ENCODE results near the gene SPIRE1.
A peak's percentile ranks its signal among the peaks of the same experiment; 100 is the strongest.
"Not testable (repeated sequence)": the region's sequence is repeated elsewhere in the genome, so short reads cannot be mapped to it uniquely, and the experiment has no call there.

Gene SPIRE1

DNA sequence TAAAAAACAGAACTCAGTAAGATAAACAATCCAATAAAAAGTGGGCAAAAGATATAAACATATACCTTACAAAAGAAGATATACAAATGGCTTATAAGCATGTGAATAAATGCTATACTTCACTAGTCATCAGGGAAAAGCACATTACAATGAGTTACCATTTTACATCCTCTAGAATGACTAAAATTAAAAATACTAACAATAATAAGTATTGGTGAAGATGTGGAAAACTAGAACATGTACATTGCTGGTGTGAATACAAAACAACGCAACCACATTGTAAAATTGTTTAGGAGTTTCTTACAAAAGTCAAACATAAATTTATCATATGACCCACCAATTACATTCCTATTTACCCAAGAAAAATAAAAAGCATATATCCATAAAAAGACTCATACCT is 80.1 kb downstream of the SPIRE1 start:
- Mint-ChIP-seq H3K27me3 (no peaks in the 10 kb centered on the region), H3K27ac (no peak overlapping the region), H3K4me3 (no peak overlapping the region), H3K9me3 (no peaks in the 10 kb centered on the region), H3K4me1 (ENCODE audit: low read depth) (peaks cover 21% of the 10 kb centered on the region), H3K36me3 (ENCODE audit: low read depth) (no peaks in the 10 kb centered on the region)
- intact Hi-C loops (cut with micrococcal nuclease), result no loop called here

GRCh38 chr18:12574494-12575185 is 83.3 kb downstream of the SPIRE1 start:
- no peak overlapping the region for H3K4me3 Mint-ChIP-seq
- no peaks in the 10 kb centered on the region for H3K27me3 Mint-ChIP-seq
- peaks cover 11% of the 10 kb centered on the region for H3K4me1 Mint-ChIP-seq (ENCODE audit: low read depth)
- peak overlapping the region; percentile 8 for H3K27ac Mint-ChIP-seq
- H3K9me3 Mint-ChIP-seq, result no peaks in the 10 kb centered on the region
- intact Hi-C loops (cut with micrococcal nuclease), result no loop called here
- no peaks in the 10 kb centered on the region for H3K36me3 Mint-ChIP-seq (ENCODE audit: low read depth)

DNA sequence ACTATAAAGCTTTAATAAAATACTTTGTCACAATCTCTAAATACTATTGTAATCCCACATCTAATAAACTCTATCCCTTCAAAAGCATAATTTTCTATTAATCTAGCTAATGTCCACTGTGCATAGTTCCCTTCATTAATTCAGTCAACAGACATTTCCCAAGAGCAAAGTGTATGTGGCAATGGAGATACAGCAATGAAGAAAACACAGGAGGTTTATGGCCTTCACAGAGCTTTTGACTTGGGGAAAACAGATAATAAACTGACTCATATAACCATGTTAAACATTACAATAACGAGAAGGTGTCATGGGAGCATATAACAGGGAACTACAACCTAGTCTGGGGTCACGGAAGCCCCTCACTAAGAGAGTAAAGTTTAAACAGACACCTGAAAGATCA is 86.3 kb downstream of the SPIRE1 start:
- H3K27me3 Mint-ChIP-seq, result no peaks in the 10 kb centered on the region
- H3K4me1 Mint-ChIP-seq (ENCODE audit: low read depth), result peaks cover 11% of the 10 kb centered on the region
- H3K4me3 Mint-ChIP-seq, result no peak overlapping the region
- intact Hi-C loops (cut with micrococcal nuclease), result no loop called here
- H3K9me3 Mint-ChIP-seq, result no peaks in the 10 kb centered on the region
- no peak overlapping the region for H3K27ac Mint-ChIP-seq
- no peaks in the 10 kb centered on the region for H3K36me3 Mint-ChIP-seq (ENCODE audit: low read depth)

DNA sequence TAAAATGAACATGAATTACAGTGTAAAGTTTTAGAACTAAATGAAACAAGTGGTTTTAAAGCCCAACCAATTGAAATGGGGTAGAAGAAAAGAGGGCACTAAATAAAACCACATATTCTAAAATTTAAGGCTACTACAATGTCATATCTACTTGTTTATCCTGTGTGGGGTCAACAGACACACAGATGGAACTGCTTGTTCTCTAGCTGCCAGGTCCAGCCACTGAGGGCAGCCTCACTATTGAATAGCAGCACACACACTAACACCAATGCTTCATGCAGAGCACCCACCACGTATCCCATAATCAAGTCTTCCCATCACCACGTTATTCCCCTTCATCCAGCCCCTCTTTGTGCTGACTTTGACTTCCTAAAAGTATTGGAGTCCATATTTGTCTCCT is 88.1 kb downstream of the SPIRE1 start:
- intact Hi-C loops (cut with micrococcal nuclease), result no loop called here
- no peaks in the 10 kb centered on the region for H3K36me3 Mint-ChIP-seq (ENCODE audit: low read depth)
- H3K4me3 Mint-ChIP-seq, result no peak overlapping the region
- peaks cover 7% of the 10 kb centered on the region for H3K4me1 Mint-ChIP-seq (ENCODE audit: low read depth)
- H3K9me3 Mint-ChIP-seq, result no peaks in the 10 kb centered on the region
- no peak overlapping the region for H3K27ac Mint-ChIP-seq
- H3K27me3 Mint-ChIP-seq, result no peaks in the 10 kb centered on the region

DNA sequence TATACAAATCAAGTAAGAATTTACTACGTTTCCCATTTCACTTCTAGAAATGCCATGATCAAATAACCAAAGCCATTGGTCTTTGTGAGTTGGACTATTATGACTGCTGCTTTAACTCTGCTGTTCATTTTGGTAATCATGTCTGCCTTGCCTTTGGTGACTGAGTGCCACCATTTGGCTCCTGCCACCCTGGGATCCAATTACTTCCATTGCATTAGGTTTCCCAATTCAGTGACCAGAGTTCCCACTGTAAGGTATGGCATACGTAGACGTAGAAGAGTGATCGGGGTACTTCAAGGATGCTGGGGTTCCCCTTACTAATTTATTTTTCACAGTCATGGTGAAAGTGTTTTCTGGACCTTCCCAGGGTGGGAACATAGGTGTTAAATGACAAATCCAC is 90.1 kb downstream of the SPIRE1 start:
- no peaks in the 10 kb centered on the region for H3K36me3 Mint-ChIP-seq (ENCODE audit: low read depth)
- intact Hi-C loops (cut with micrococcal nuclease), result no loop called here
- no peaks in the 10 kb centered on the region for H3K4me1 Mint-ChIP-seq (ENCODE audit: low read depth)
- H3K4me3 Mint-ChIP-seq, result no peak overlapping the region
- H3K9me3 Mint-ChIP-seq, result no peaks in the 10 kb centered on the region
- H3K27me3 Mint-ChIP-seq, result no peaks in the 10 kb centered on the region
- no peak overlapping the region for H3K27ac Mint-ChIP-seq

- no peaks in the 10 kb centered on the region for H3K4me1 Mint-ChIP-seq (ENCODE audit: low read depth)
- intact Hi-C loops (cut with micrococcal nuclease), result no loop called here
- no peaks in the 10 kb centered on the region for H3K36me3 Mint-ChIP-seq (ENCODE audit: low read depth)
- no peaks in the 10 kb centered on the region for H3K27me3 Mint-ChIP-seq
- peaks cover under 1% of the 10 kb centered on the region for H3K9me3 Mint-ChIP-seq
- H3K27ac Mint-ChIP-seq, result no peak overlapping the region
- no peak overlapping the region for H3K4me3 Mint-ChIP-seq
Observed at GRCh38 chr18:12564861-12565260, 93.0 kb downstream of the SPIRE1 start.

DNA sequence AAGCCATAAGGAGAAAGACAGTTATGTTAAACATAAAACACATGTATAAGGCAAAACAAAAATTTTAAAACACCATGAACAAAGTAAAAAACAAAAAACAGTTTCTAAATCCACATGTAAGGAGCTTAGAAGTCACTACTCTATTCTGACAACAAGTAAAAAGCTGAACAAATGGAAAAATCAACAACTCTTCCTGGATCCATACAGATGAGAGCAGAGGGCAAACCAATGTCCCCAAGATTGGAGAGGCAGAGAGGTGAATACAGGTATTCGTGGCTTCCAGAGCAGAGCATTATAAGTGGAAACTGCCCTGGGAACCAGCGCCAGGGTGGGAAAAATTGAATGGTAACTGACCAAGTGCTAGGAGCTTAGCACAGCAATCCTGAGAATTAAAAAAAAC is 93.5 kb downstream of the SPIRE1 start:
- peaks cover 5% of the 10 kb centered on the region for H3K9me3 Mint-ChIP-seq
- H3K27ac Mint-ChIP-seq, result no peak overlapping the region
- H3K4me3 Mint-ChIP-seq, result no peak overlapping the region
- no peaks in the 10 kb centered on the region for H3K4me1 Mint-ChIP-seq (ENCODE audit: low read depth)
- no peaks in the 10 kb centered on the region for H3K27me3 Mint-ChIP-seq
- intact Hi-C loops (cut with micrococcal nuclease), result no loop called here
- no peaks in the 10 kb centered on the region for H3K36me3 Mint-ChIP-seq (ENCODE audit: low read depth)

- intact Hi-C loops (cut with micrococcal nuclease); H3K27me3 Mint-ChIP-seq; H3K4me1 Mint-ChIP-seq (ENCODE audit: low read depth); H3K27ac Mint-ChIP-seq; H3K4me3 Mint-ChIP-seq: not testable (repeated sequence)
- H3K9me3 Mint-ChIP-seq, result peaks cover 42% of the 10 kb centered on the region
- H3K36me3 Mint-ChIP-seq (ENCODE audit: low read depth), result peaks cover 20% of the 10 kb centered on the region
Observed at GRCh38 chr18:12560600-12560999, 97.3 kb downstream of the SPIRE1 start.

DNA sequence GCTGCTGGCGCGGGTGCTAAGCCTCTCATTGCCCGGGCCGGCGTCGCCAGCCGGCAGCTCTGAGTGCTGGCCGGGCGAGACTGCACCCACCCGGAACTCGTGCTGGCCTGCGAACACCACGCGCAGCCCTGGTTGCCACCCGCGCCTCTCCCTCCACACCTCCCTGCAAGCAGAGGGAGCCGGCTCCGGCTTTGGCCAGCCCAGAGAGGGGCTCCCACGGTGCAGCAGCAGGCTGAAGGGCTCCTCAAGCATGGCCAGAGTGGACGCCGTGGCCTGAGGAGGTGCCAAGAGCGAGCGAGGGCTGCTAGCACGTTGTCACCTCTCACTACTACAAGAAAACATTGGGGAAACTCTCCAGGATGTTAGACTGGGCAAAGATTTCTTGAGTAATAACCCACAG is 98.6 kb downstream of the SPIRE1 start:
- intact Hi-C loops (cut with micrococcal nuclease), result no loop called here
- peaks cover 55% of the 10 kb centered on the region for H3K9me3 Mint-ChIP-seq
- H3K27me3 Mint-ChIP-seq, result no peaks in the 10 kb centered on the region
- no peak overlapping the region for H3K27ac Mint-ChIP-seq
- H3K4me1 Mint-ChIP-seq (ENCODE audit: low read depth), result no peaks in the 10 kb centered on the region
- no peak overlapping the region for H3K4me3 Mint-ChIP-seq
- peaks cover 31% of the 10 kb centered on the region for H3K36me3 Mint-ChIP-seq (ENCODE audit: low read depth)

- Mint-ChIP-seq H3K27me3 (no peaks in the 10 kb centered on the region), H3K27ac (no peak overlapping the region), H3K4me3 (no peak overlapping the region), H3K4me1 (ENCODE audit: low read depth) (peaks cover 5% of the 10 kb centered on the region), H3K36me3 (ENCODE audit: low read depth) (peaks cover 41% of the 10 kb centered on the region), H3K9me3 (peaks cover 73% of the 10 kb centered on the region)
- intact Hi-C loops (cut with micrococcal nuclease), result no loop called here
Observed at GRCh38 chr18:12556946-12557806, 100.7 kb downstream of the SPIRE1 start.

DNA sequence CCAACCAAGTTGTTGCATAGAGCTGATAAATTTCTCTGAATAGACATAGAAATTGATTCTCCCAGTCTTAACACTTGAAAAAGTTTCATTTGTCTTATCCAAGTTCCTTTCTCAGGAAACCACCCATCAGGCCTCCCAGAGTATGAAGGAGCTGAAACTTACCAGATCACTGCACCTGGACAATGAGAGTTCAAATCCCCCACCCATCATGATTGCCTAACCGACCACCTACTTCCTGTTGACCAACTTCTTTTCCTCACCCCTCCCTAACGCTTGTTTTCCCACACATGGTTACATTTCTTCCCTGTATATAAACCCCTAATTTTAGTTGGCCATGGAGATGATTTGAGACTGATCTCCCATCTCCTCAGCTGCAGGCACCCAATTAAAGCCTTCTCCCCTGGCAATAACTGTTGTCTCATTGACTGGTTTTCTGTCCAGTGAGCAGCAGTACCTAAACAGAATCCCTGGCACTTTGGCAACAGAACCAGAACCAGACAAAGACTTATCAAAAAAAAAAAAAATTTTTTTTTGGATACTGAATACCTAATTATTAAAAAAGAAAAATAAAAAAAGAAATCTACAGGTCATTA is 103.0 kb downstream of the SPIRE1 start:
- Mint-ChIP-seq H3K27ac (no peak overlapping the region), H3K27me3 (no peaks in the 10 kb centered on the region), H3K4me1 (ENCODE audit: low read depth) (peaks cover 5% of the 10 kb centered on the region), H3K4me3 (no peak overlapping the region), H3K36me3 (ENCODE audit: low read depth) (peaks cover 41% of the 10 kb centered on the region), H3K9me3 (peaks cover 73% of the 10 kb centered on the region)
- intact Hi-C loops (cut with micrococcal nuclease), result no loop called here

DNA sequence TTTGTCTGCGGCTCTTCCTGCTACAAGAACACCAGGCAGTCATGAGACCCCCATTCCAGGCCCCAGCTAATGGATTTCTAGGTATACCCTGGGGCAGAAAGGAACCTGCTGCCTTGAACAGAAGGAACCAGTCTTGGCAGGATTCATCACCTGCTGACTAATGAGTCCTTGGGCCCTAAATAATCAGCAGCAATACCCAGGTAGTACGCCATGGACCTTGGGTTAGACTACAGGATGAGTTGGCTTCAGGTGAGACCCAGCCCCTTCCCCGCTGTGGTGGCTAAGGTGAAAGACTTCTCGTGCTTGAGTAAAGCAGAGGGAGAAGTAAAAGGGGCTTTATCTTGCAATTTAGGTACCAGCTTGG is 105.0 kb downstream of the SPIRE1 start:
- intact Hi-C loops (cut with micrococcal nuclease), result no loop called here
- Mint-ChIP-seq H3K4me3 (no peak overlapping the region), H3K9me3 (peaks cover 54% of the 10 kb centered on the region)

DNA sequence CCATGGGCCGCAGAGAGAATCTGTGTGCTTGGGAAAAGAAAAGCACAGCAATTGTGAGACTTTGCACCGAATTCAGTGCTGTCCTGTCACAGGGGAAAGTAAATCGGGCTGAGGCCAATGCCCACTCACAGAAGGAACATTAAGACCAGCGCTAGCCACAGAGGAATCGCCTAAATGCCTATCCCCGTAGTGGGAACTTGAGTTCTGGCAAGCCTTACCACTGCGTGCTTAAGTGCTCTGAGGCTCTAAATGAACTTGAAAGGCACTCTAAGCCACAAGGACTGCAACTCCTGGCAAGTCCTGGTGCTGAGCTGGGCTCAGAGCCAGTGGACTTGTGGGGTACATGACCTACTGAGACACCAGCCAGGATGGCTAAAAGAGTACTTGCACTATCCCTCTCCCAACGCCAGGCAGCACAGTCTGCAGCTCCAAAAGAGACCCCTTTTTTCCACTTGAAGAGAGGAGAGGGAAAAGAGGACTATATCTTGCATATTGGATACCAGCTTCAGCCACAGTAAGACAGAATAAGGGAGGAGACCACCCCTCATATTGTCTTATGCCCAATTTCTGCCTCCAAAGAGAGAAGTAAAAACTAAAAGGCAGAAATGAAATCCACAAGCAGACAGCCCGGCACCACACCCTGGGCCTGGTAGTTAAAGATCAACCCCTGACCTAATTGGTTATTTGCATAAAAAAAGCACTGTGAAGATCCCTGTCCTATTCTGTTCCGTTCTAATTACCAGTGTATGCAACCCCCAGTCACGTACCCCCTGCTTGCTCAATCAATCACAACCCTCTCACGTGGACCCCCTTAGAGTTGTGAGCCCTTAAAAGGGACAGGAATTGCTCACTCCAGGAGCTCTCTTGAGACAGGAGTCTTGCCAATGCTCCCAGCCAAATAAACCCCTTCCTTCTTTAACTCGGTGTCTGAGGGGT is 105.7 kb downstream of the SPIRE1 start:
- H3K4me3 Mint-ChIP-seq; H3K27me3 Mint-ChIP-seq; H3K27ac Mint-ChIP-seq; intact Hi-C loops (cut with micrococcal nuclease): not testable (repeated sequence)
- Mint-ChIP-seq H3K36me3 (ENCODE audit: low read depth) (peaks cover 31% of the 10 kb centered on the region), H3K4me1 (ENCODE audit: low read depth) (peaks cover 12% of the 10 kb centered on the region), H3K9me3 (peaks cover 48% of the 10 kb centered on the region)

More for the DNA sequence above, 105.0 kb downstream of the SPIRE1 start:
- no peaks in the 10 kb centered on the region for H3K27me3 Mint-ChIP-seq
- peaks cover 36% of the 10 kb centered on the region for H3K36me3 Mint-ChIP-seq (ENCODE audit: low read depth)
- H3K27ac Mint-ChIP-seq, result peak overlapping the region; percentile 16
- peaks cover 7% of the 10 kb centered on the region for H3K4me1 Mint-ChIP-seq (ENCODE audit: low read depth)
